Nucleus accumbens (tissue), 56 donors: ENCODE data around the gene RNF217.

Experiments used
- DNase-seq, 56 donors: peaks; one replicate each; lab custom pipeline; 2025; lab: John Stamatoyannopoulos, UW

RNF217 gene

GRCh38 chr6:125094563-125094962 lies 132.3 kb downstream of the RNF217 start:
- DNase-seq: no peak

DNA sequence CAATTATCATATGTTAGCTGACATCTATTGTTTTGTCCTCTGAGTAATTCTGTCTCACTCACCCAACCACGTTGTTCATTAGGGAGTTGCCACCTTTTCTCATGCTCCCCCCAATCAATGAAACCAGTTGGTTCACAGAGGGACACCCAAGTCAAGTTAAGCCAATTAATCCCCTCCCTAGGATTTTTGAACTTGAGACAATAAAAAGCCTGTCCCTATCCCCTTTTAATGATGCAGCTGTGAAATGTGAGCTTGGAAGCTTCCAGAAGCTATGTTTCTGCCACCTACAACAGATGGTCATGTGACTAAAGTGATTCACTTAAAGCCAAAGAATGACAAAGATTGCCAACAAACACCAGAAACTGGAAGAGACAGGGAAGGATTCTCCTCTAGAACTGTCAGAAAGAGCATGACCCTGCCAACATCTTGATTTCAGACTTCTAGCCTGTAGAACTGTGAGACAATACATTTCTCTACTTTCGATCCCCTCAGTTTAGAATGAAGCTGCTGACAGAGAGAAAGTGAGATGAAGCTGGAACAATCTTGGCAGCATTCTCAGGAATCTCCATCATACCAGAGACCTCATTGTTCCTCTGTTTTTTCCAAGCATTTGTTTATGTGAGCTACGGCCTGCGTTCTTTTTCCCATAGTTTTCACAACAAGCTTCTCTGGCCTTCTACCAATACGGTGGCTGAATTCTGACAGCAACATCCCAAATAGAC lies 133.5 kb downstream of the RNF217 start:
- peak in 6 of 56 donors; percentile 5 to 47 (median 30) for DNase-seq

GRCh38 chr6:125097186-125097585 lies 134.9 kb downstream of the RNF217 start:
- peak in 2 of 56 donors; percentile 10 to 39 for DNase-seq

- DNase-seq: no peak
Measured at GRCh38 chr6:125098253-125098652, 136.0 kb downstream of the RNF217 start.

- peak in 49 of 56 donors; percentile 19 to 83 (median 68) for DNase-seq
Measured at GRCh38 chr6:125099211-125100073, 137.2 kb downstream of the RNF217 start.

DNA sequence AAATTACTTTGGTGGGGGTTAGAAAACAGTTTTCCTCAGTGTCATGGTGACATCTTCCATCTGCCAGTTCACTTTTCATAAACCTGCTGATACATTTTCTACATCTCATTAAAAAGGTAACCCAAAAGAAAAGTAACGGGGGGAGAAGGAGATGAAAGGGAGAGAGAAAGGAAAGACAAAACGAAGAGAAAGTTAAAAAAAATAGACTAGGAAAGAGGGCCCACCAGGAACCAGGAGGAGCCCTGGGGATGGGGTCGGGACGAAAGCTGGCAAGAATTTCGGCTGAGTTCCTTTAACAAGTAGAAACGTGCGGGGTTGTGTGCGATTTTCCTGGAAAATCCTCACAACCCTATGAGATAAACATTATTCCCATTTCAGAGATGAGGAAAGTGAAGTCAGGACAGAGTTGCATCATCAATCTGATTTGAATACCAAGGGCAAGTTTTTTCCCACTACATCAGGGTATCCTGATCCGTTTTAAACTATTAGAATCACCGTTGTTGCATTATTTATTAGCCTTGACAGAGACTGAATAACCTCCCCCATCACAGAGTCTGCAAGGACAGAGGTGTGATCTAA lies 137.9 kb downstream of the RNF217 start:
- DNase-seq: no peak

GRCh38 chr6:125101128-125101527 lies 138.9 kb downstream of the RNF217 start:
- no peak for DNase-seq

DNA sequence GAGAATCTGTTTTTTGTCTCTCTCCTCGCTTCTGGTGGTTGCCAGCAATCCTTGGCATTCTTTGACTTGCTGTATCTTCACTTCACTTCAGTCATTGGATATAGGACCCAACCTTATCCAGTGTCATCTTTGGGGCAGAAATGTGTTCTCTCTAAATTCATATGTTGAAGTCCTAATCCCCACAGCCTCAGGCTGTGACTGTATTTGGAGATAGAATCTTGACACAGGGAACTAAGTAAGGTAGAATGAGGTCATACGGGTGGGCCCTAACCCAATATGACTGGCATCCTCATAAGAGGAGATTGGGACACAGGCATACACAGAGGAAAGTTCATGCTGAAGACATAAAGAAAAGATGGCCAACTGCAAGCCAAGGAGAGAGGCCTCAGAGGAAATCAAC lies 139.4 kb downstream of the RNF217 start:
- no peak for DNase-seq

DNA sequence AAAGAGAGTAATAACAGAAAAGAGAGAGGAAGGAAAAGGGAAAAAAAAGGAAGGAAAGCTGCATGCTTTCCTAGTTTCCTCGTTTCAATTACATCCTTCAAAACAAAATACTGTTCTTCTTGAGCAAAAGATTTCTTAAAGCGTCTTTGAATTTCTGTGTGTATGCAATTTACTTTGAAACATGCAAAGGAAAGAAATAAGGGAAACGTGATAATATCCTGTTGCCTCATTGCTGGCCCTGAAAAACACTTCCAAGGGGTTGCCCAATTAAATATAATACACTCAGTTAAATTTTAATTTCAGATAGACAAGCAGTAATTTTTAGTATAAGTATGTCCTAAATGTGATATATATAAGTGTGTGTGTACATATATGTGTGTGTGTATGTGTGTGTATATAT lies 140.2 kb downstream of the RNF217 start:
- DNase-seq: no peak

- DNase-seq: no peak
Measured at GRCh38 chr6:125102891-125103290, 140.7 kb downstream of the RNF217 start.

GRCh38 chr6:125104425-125104824 lies 142.2 kb downstream of the RNF217 start:
- peak in 9 of 56 donors; percentile 7 to 36 (median 17) for DNase-seq

GRCh38 chr6:125107048-125107447 lies 144.8 kb downstream of the RNF217 start:
- no peak for DNase-seq

GRCh38 chr6:125107896-125108295 lies 145.7 kb downstream of the RNF217 start:
- DNase-seq: no peak

DNA sequence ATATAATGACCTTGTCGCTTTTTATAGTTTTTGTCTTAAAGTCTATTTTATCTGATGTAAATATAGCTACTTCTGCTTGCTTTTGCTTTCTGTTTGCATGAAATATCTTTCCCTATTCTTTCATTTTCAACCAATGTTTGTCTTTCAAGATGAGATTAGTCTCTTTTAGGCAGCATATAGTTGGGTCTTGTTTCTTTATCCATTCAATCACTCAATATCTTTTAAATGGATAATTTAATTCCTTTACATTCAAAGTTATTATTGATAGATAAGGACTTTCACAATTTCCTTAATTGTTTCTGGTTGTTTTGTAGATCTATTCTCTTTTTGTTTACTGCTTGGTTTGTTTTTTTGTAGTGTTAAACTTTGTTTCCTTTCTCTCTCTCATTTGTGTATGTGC lies 147.8 kb downstream of the RNF217 start:
- DNase-seq: no peak

GRCh38 chr6:125111219-125111983 lies 149.2 kb downstream of the RNF217 start:
- DNase-seq: no peak

- DNase-seq: no peak
Measured at GRCh38 chr6:125112934-125113333, 150.7 kb downstream of the RNF217 start.

DNA sequence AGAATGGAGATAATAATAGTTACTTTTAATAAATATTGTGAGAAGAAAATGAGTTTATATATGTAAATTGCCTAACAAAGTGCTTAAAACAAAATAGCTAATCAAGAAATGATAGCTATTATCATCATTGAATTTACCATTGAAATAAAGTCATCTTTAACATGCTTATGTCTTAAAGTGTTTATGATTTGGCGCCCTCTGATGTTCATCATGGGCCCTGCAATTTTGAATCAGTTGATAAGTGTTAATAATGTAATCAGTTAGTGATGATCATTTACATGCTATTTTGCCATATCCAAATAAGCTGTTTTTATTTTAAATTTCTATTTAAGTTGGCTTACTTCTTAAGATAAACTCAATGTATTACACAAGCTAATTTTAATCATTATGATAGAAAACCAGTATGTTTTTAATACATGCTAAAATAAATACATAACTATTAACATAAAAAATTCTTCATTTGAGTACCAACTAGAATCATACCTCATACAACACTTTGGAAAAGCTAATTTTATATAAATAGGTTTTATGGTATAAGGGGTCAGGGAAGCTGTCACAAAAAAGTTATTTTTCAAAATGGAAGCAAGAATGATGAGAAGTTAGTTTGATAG lies 152.1 kb downstream of the RNF217 start:
- peak in 20 of 56 donors; percentile 9 to 83 (median 26) for DNase-seq

- DNase-seq: no peak
Measured at GRCh38 chr6:125116170-125116569, 153.9 kb downstream of the RNF217 start.

- DNase-seq: no peak
Measured at GRCh38 chr6:125116710-125117109, 154.5 kb downstream of the RNF217 start.

GRCh38 chr6:125117818-125118217 lies 155.6 kb downstream of the RNF217 start:
- DNase-seq: peak in 3 of 56 donors; percentile 12 to 47 (median 37)
